Uterine smooth muscle cell (primary cell): ENCODE results near the gene PTPRJ. TPM values are rescaled to one million over a fixed set of nuclear protein-coding genes. Genes with fewer than 3 reads are reported as not detected.

Source experiments
- total RNA-seq: library from RNA; depleted of rRNA; stranded (reverse); fragments of >200 nt; gene quantifications from 2 replicates; pipeline ENCODE4 v1.2.3, GENCODE V29; 2014

The PTPRJ gene
- total RNA-seq: 8.6 and 9.8 TPM in 2 replicates

DNA sequence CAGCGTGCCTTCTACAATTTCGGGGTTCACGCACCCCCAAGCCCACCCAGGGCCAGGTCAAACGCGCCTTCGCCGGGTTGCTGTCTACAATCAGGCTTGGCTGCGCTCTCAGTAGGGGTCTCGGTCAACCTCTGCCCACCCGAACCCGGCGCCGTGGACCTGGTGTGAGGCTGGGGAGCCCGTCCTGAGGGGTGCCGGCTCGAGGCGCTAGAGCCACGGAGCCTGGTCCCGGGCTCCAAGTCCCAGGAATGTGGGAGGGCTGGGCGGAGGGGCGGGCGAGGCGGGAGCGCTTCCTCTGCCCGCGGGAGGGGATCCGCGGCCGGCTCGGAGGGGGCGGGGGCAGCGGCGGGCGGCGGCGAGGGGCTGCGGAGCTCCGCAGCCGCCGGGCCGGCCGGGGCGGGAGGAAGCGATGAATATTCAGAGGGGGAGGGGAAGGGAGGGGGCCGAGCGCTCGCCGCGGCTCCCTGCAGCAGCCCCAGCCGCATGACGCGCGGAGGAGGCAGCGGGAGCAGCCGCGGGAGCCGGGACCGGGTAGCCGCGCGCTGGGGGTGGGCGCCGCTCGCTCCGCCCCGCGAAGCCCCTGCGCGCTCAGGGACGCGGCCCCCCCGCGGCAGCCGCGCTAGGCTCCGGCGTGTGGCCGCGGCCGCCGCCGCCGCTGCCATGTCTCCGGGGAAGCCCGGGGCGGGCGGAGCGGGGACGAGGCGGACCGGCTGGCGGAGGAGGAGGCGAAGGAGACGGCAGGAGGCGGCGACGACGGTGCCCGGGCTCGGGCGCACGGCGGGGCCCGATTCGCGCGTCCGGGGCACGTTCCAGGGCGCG is at the start of gene PTPRJ:
PTPRJ (plus strand) TSS at position 472 of the 819 bp plus-strand sequence. CDS start 354 bp downstream, outside the sequence.

DNA sequence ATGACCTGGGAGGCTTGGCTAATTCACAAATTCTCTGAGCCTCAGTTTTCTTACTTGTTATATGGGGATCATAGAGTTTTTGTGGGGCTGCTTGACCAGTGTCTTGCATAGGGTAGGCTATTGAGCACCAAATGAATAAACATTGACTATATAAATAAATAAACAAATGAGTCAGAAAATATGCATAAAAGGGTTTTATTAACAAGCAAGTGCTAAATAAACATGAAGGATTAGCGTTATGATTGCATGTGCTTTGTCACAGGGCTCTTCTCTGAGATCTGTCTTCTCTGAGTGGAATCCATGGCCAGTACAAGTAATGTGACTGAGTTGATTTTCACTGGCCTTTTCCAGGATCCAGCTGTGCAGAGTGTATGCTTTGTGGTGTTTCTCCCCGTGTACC is 236.2 kb downstream of the PTPRJ start, which contains the start of gene OR4B1:
OR4B1 (plus strand) TSS at position 301 of the 400 bp plus-strand sequence; CDS start at position 301, 0 bp downstream.

Other genes starting within 250 kb of the PTPRJ start
- gene FNBP4, start 213.2 kb upstream of the PTPRJ start, total RNA-seq: 88.4 and 97.6 TPM in 2 replicates
- gene NUP160, start 132.2 kb upstream of the PTPRJ start, total RNA-seq: 31.9 and 40.4 TPM in 2 replicates
- not detected in 2 replicates for gene OR4B1, start 236.3 kb downstream of the PTPRJ start, total RNA-seq